HG02973 (cell line): ENCODE data around the gene HDDC3.

Experiments
- ATAC-seq: cut with Tn5 transposase; IDR thresholded peaks from one replicate; pipeline ENCODE4 v1.9.1; 2021; ENCODE audit warnings: moderate library complexity; ENCODE audit not compliant: unreplicated experiment

The HDDC3 gene

DNA sequence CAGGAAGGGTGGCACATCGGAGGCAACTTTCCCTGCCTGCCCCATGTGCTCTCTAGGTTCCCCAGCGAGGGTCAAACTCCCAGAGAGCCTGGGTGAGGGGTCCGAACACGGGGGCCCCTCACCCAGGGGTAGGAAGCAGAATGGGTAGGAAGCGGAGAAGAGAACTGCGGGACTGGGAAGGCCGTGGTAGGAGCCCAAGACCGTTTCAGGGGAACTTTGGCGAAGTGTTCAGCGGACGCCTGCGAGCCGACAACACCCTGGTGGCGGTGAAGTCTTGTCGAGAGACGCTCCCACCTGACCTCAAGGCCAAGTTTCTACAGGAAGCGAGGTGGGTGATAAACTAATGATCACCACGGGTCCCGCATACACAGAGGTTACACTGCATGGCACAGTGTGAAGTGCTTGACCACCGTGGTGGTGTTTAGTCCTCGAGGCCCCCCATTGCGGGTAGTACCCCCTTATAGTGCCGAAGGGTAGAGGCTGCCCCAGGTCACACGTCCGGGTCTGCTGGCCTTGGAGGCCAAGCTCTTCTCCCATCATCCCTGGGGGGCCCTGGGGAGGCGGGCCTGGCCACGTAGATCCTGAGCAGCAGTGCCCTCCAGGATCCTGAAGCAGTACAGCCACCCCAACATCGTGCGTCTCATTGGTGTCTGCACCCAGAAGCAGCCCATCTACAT, 39.7 kb downstream of the HDDC3 start:
- no peak for ATAC-seq

DNA sequence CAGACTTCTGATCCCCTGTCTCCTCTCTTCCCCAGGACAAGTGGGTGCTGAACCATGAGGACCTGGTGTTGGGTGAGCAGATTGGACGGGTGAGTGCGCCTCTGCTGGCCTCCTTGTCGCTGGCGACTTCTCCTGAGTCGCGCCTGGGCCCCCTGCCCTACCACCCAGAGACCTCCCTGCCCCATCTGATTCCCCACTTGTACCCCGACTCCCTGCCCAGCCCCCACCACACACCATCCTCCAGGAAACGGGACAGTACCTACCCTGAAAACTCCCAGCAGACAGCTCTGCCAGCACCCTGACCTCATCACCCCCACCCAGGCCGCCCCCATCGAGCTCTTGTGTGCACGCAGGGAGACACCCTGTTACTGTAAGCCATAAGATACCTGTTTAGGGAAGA, 40.3 kb downstream of the HDDC3 start:
- no peak for ATAC-seq

DNA sequence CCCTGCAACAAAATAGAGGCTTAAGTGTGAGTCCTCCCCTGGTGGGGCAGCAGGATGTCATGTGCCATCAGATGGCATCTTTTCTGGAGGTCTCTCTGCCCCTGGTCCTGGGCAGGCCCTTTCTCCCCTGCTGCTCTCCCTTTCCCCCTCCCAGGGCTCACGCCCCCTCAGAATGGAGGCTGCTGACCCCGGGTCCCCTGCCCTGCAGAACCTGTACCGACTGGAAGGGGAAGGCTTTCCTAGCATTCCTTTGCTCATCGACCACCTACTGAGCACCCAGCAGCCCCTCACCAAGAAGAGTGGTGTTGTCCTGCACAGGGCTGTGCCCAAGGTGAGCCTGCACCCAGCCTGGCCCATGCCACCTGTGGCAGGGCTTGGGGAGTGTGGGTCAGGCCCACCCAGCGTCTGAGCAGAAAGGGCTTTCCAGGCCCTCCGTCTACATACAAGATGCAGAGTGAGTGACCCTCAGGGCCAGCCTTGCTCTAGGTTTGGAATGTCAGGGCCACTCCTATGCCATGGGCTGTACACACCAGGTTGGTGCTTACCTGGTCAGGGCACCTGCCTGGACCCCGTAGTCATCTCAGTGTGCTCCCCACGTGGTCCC, 40.9 kb downstream of the HDDC3 start:
- ATAC-seq, result no peak

DNA sequence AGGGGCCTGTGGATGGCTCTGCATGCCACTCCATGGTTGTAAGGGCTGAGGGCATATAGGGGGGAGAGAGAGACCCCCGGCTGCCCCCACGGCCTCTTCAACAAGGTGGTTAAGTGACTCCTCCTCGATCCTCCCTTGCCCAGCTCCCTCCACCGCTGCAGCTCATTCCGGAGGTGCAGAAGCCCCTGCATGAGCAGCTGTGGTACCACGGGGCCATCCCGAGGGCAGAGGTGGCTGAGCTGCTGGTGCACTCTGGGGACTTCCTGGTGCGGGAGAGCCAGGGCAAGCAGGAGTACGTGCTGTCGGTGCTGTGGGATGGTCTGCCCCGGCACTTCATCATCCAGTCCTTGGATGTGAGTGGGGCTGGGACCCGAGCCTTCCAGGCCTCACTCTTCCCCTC, 41.5 kb downstream of the HDDC3 start:
- no peak for ATAC-seq

DNA sequence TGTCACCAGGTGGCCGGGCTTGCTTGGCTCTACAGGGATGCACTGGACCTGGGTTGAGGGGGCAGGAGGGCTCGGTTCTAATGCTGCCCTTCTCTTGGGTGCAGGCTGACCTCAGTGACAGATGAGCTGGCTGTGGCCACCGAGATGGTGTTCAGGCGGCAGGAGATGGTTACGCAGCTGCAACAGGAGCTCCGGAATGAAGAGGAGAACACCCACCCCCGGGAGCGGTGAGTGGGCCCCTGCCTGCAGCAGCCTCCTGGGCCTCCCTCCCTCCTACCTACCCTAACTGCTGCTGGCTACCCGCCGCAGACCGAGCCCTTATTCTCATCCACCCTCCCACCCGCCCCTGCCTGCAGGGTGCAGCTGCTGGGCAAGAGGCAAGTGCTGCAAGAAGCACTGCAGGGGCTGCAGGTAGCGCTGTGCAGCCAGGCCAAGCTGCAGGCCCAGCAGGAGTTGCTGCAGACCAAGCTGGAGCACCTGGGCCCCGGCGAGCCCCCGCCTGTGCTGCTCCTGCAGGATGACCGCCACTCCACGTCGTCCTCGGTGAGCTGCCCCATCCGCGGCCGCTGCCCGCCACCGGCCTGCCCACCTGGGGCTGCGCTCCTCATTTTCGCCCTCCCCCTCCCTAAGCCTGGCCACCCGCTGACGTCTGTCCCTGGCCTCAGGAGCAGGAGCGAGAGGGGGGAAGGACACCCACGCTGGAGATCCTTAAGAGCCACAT, 42.5 kb downstream of the HDDC3 start:
- ATAC-seq, result no peak

DNA sequence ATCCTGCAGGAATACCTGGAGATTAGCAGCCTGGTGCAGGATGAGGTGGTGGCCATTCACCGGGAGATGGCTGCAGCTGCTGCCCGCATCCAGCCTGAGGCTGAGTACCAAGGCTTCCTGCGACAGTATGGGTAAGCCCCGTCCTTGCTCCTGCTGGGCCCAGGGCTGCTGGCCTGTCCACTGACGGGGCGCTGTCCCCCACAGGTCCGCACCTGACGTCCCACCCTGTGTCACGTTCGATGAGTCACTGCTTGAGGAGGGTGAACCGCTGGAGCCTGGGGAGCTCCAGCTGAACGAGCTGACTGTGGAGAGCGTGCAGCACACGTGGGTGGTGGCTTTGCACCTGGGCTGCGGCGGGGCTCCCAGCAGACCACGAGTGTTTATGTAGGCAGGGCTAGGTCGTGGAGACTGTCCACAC, 43.0 kb downstream of the HDDC3 start:
- ATAC-seq, result no peak

DNA sequence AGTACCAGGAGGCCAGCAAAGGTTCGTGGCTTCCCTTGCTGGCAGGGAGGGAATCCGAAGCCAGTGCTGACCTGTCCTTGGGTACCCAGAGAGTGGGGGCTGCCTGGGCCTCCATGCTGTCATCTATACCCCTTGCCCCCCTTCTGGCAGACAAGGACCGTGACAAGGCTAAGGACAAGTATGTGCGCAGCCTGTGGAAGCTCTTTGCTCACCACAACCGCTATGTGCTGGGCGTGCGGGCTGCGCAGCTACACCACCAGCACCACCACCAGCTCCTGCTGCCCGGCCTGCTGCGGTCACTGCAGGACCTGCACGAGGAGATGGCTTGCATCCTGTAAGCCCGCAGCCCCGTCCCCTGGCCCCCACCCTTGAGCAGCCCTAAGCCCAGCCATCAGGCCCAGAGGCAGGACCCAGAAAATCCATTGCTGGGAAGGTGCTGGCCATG, 45.3 kb downstream of the HDDC3 start:
- ATAC-seq, result no peak

DNA sequence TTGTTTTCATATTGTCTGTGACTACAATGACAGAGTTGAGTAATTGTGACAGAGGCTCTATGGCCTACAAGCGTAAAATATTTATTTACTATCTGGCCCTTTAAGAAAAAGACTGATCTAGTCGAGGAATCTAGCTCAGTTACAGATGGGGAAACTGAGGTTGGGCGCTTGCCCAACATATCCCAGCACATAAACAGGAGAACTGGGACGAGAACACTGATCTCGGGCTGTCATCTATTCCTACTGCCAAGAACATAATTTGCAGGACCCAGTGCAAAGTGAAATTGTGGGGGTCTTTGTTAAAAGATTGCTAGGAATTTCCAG, 46.1 kb downstream of the HDDC3 start:
- ATAC-seq, result no peak

DNA sequence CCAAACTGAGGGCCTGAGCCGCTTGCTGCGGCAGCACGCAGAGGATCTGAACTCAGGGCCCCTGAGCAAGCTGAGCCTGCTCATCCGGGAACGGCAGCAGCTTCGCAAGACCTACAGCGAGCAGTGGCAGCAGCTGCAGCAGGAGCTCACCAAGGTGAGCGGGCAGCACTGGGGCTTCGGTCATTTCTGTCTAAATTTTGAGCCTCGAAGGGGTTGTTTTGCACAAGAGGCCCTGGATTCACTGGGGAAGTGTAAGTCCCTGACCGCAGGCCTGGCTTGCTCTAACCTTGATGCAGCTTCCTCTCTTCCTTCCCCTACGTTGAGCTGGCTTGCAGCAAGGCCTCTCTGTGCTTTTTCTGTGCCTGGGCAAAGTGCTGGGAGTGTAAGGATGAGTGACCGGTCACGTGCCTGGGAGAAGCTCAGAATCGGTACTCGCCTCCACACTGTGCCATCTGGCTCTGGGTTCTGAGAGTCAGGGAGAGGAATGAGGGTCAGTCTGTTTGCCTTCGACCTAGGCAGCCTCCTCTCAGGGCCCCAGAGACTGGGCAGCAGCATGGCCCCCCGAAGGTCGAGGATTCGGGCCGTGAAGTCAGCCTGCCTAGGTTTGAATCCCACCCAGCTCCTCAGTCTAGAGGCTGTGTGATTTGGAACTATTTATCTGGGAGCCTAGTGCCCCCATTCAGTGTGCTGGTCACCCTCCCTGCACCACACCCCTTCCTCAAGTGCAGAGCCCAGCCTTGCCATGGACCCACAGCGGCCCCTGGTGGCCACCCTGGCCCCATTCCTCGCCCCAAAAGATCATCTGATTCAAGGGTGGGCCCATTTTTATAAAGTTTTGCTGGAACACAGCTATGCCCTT, 46.7 kb downstream of the HDDC3 start:
- ATAC-seq, result no peak

DNA sequence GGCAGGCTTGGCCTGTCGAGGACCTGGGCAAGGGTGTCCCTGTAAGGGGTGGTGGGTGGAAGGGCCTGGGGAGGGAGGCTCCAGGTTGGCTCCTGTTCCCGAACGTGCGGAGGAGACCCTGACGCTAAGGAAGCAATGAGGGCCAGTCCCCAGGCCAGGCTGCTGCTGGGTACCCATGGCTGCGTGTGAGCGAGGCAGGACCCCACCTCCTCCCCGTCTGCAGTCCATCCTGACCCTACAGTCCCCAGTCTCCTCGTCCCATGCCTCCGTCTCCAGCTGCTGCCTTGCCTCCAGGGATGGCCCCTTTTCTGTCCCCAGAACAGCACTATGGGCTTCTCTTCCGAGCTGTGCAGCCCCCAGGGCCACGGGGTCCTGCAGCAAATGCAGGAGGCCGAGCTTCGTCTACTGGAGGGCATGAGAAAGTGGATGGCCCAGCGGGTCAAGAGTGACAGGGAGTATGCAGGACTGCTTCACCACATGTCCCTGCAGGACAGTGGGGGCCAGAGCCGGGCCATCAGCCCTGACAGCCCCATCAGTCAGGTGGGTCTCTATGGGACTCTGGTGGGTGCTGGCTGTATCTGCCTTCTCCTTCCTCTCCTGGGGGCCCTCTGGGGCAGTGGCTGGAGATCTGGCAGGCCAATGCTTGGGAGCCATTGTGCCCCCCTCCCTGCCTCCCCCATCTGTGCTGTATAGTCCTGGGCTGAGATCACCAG, 47.5 kb downstream of the HDDC3 start:
- no peak for ATAC-seq

DNA sequence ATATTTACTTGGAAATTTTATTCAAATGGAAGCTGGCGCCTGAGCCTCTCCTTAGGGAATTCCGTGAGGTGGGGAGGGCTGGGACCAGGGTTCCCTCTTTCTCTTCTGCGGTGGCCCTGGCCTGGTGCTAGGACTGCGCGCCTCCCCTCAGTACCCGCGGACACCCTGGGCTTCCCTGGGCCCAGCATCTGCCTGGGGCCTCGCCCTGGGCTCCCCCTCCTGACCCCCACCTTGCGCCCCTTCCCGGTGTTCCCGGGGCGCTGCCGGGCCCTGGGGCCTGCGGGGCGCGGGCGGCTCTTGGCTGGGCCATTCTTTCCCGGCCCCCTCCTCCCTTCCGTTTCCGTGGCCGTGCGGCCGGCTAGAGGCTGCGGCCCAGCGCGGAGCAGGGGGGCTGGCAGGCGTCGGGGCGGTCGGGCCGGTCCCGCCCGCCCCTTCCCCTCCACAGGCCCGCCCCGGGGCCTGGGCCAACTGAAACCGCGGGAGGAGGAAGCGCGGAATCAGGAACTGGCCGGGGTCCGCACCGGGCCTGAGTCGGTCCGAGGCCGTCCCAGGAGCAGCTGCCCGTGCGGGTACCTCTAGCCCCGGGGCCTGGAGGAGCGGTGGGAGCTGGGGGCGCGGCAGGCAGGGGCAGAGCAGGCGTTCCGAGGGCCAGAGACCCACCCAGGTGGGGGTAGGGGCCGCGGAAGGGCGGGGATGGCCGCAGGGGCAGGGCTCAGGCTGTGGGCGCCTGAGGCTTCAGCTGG, 48.2 kb downstream of the HDDC3 start, which contains the start of gene FES:
FES (plus strand) TSS at position 529 of the 743 bp plus-strand sequence. CDS start 542 bp downstream, outside the sequence.
- ATAC-seq, result no peak

DNA sequence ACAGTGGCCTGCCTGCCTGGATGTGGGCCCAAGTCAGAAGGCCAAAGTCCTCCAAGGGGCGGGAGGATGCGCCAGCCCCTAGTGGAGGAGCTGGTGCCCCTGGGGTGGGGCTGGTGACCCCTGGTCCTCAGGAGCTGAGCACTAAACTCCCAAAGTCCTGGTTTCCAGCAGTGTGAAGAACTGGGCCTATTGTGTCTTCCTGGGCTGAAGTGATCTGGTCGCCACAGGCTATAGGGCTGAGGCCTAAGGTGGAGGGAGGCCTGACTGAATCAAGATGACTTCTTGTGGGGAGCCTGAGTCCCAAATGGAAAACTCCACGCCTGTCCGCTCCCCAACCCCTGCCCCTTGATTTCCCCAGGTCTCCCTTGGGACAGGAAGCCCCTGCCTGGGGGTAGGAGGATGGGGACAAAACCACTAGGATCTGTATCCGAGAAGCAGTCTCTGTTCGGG, 48.8 kb downstream of the HDDC3 start:
- no peak for ATAC-seq

DNA sequence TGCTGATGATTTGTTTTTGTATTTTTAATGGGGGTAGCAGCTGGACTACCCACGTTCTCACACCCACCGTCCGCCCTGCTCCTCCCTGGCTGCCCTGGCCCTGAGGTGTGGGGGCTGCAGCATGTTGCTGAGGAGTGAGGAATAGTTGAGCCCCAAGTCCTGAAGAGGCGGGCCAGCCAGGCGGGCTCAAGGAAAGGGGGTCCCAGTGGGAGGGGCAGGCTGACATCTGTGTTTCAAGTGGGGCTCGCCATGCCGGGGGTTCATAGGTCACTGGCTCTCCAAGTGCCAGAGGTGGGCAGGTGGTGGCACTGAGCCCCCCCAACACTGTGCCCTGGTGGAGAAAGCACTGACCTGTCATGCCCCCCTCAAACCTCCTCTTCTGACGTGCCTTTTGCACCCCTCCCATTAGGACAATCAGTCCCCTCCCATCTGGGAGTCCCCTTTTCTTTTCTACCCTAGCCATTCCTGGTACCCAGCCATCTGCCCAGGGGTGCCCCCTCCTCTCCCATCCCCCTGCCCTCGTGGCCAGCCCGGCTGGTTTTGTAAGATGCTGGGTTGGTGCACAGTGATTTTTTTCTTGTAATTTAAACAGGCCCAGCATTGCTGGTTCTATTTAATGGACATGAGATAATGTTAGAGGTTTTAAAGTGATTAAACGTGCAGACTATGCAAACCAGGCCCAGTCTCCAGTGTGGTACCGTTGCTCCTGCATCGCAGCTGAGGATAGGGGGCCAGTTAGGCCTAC, 49.4 kb downstream of the HDDC3 start:
- no peak for ATAC-seq

DNA sequence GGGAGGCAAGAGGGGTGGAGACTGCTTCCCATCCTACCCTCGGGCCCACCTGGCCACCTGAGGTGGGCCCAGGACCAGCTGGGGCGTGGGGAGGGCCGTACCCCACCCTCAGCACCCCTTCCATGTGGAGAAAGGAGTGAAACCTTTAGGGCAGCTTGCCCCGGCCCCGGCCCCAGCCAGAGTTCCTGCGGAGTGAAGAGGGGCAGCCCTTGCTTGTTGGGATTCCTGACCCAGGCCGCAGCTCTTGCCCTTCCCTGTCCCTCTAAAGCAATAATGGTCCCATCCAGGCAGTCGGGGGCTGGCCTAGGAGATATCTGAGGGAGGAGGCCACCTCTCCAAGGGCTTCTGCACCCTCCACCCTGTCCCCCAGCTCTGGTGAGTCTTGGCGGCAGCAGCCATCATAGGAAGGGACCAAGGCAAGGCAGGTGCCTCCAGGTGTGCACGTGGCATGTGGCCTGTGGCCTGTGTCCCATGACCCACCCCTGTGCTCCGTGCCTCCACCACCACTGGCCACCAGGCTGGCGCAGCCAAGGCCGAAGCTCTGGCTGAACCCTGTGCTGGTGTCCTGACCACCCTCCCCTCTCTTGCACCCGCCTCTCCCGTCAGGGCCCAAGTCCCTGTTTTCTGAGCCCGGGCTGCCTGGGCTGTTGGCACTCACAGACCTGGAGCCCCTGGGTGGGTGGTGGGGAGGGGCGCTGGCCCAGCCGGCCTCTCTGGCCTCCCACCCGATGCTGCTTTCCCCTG, 50.2 kb downstream of the HDDC3 start:
- ATAC-seq, result no peak

DNA sequence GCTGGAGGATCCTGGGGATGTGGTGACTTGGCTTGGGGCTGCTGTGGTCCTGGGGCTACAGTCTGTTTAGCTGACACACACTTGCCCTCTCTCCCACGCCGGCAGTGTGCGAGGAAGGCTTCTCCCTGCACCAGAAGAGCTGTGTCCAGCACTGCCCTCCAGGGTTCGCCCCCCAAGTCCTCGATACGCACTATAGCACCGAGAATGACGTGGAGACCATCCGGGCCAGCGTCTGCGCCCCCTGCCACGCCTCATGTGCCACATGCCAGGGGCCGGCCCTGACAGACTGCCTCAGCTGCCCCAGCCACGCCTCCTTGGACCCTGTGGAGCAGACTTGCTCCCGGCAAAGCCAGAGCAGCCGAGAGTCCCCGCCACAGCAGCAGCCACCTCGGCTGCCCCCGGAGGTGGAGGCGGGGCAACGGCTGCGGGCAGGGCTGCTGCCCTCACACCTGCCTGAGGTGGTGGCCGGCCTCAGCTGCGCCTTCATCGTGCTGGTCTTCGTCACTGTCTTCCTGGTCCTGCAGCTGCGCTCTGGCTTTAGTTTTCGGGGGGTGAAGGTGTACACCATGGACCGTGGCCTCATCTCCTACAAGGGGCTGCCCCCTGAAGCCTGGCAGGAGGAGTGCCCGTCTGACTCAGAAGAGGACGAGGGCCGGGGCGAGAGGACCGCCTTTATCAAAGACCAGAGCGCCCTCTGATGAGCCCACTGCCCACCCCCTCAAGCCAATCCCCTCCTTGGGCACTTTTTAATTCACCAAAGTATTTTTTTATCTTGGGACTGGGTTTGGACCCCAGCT, 51.0 kb downstream of the HDDC3 start:
- ATAC-seq, result no peak

DNA sequence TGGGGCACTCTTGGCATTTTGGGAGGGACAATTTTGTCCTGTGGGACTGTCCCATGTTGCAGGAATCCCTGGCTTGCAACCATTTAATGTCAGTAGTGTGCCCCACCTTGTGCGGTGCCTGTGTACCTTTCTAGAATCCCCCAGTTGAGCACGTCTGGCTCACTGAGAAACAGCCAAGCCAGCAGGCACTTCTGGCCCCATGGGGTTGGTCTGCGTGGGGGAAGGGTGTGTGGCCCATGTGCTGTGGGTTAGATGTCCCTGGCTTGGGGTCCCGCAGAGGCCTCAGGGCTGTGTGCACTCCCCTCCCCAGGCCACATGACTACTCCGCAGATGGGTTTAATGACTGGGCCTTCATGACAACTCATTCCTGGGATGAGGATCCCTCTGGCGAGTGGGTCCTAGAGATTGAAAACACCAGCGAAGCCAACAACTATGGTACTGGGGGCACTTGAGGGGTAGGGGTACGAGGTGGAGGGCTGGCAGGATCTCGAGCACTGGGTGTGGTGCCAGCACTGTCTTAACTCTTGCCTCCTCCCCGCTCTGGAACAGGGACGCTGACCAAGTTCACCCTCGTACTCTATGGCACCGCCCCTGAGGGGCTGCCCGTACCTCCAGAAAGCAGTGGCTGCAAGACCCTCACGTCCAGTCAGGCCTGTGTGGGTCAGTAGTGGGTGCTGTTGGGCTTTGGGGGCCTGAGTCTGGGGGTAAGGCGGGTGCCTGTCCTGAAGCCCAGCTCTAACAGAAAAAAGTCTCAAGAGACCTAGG, 51.8 kb downstream of the HDDC3 start:
- no peak for ATAC-seq
